HK-2 (cell line): Measurements from ENCODE around the gene HNRNPAB.

Experiments
- DNase-seq: peaks from one replicate; pipeline ENCODE4 v3.0.0-alpha.2; 2018; ENCODE audit not compliant: unreplicated experiment

The HNRNPAB gene

DNA sequence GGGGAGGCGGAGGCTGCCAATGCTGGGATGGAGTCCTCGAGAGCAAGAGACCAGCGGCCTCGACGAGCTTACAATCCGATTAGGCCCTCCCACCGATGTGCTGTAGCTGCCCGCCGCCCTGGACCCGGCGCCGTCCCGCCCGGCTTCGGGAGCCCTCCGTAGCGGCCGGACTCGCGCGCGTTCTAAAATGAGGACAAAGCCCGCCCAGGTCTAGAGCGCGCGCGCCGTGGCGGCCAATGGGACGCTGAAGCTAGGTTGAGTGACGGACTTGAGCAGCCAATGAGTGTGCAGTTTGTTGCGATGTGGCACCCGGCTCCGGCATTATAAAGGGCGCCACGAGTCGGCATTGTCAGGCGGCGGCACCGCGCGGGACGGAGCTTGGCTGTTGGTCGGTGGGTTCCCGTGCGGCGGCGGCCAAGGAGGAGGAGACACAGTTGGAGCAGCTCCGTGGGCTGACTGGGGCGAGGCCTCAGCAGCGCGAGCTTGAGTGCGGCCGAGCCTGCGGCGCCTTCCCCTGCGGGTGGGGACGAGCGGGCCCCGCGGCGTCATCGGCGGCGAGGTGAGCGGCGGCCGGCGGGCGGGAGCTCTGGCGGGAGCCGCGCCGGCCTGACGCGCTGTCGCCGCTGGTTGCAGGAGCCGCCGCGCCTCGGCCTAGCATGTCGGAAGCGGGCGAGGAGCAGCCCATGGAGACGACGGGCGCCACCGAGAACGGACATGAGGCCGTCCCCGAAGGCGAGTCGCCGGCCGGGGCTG lies at the start of gene HNRNPAB:
TSS of gene HNRNPAB (plus strand) at position 352 of the 753 bp plus-strand sequence. CDS start at position 657, 305 bp downstream.
- DNase-seq: peak; percentile 93

GRCh38 chr5:178155065-178155464 lies 49.3 kb upstream of the HNRNPAB start:
- no peak for DNase-seq

- DNase-seq: no peak
Measured at GRCh38 chr5:178160176-178160575, 44.2 kb upstream of the HNRNPAB start.

GRCh38 chr5:178162481-178162880 lies 41.9 kb upstream of the HNRNPAB start:
- no peak for DNase-seq

DNA sequence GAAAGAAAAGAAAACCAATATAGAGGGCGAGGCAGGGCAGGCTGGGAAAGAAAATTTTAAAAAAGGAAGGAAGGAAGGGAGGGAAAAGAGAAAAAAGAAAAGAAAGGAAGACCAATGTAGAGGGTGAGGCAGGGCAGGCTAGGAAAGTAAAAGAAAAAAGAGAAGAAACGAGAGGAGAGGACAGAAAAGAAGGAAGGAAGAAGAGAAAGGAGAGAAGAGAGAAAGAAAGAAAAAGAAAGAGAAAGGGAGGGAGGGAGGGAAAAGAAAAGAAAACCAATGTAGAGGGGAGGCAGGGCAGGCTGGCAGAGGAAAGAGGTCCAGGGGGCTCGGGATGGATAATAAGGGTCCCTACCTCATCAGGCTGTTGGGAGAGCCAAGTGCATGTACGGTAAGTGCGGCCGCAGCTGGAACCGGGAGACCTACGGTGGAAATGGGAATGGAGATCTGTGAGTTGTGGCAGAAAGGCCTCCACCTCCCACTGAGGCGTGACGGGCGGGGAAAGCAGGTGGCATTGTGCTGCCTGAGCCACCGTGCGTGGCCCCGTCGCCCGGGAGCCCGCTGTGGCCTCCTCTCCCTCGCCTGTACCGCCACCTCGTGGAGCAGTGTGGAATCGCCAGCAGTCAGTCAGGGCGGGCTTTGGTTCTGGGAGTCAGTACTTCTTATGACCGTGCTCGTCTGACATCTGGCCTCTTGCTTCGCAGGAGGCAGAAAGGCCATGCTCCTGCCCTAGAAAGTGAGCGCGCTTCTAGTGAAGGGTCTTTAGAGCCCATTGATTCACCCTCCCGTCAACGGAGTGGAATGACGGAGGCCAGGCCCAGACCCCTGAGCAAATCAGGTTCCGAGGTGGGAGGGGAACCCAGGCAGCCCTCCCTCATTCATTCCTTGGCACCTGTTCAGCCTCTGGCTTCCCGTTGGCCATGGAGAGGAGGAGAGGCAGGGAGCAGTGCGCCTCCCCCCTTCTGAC lies 40.3 kb upstream of the HNRNPAB start:
- DNase-seq: peak; percentile 82

GRCh38 chr5:178165581-178165980 lies 38.8 kb upstream of the HNRNPAB start:
- DNase-seq: no peak

- no peak for DNase-seq
Measured at GRCh38 chr5:178170455-178170854, 33.9 kb upstream of the HNRNPAB start.

GRCh38 chr5:178174456-178174855 lies 29.9 kb upstream of the HNRNPAB start:
- DNase-seq: no peak

DNA sequence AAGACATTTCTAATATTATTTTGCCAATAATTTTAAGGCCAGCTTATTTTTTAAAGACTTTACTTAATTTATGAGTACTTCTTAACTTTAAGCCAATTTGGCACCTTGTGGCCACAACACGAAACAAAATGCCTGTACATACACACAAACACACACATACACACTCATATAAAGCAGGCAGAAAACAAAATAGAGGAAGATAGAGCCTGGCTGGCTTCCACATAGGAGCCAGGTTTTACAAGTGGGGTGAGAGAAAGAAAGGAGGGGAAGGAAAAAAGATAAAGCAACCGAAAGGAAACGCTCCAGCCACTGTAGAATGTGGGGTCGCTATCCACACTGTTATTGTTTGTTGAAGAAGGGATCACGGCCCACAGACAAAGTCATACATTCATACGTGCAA lies 27.5 kb upstream of the HNRNPAB start:
- DNase-seq: no peak

GRCh38 chr5:178177569-178177968 lies 26.8 kb upstream of the HNRNPAB start:
- no peak for DNase-seq

GRCh38 chr5:178180141-178180863 lies 24.0 kb upstream of the HNRNPAB start:
- no peak for DNase-seq

- no peak for DNase-seq
Measured at GRCh38 chr5:178182158-178182876, 22.0 kb upstream of the HNRNPAB start.

DNA sequence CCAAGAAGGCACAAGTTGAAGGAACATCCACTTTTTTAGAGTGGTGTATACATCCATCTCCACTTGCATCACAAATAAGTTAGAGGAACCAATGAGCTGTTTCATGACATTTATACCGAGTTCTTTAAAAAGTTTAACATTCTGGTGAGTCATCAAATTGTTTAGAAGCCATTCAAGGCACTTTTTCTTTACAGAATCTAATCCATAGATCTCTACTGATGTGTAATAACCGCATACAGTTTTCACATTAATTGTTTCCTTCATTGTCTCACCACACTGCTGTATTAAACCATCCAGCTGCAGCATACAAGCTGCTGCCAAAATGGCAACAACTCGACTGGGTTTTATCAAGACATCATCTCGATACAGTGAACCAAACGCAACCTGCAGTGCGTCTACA lies 17.9 kb upstream of the HNRNPAB start:
- no peak for DNase-seq

DNA sequence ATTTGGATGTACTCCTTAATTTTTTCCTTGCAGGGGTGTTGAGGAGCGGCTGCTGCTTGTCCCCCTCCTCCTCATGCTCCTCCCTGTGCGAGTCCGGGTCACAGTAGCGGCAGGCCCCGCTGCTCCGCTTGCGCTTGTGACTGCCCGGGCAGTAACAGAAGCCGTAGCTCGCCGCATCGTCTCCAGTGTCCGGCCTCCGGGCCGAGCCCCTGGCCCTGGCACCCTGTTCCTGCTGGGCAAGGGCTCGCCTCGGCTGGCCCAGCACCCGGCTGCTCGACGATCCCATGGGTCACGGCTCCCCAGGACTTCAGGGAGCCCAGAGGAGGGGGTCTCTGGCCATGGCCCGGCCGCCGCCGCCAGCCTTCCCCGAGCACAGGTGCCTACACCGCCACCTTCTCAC lies 17.3 kb upstream of the HNRNPAB start, which contains the start of gene GMCL2:
TSS of gene GMCL2 (minus strand) at position 358 of the 400 bp plus-strand sequence. CDS start at position 286, 72 bp downstream.
- no peak for DNase-seq

DNA sequence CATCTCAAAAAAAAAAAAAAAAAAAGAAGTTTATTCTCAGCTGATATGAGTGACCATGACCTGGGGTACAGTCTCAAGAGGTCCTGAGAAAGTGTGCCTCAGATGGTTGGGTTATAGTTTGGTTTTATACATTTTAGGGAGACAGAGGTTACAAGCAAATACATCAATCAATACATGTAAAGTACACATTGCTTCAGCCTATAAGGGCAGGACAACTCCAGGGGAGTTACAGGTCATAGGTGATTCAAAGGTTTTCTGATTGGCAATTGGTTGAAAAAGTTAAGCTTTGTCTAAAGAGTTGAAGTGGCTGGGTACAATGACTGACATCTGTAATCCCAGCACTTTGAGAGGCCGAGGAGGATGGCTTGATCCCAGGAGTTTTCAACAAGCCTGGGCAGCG lies 14.9 kb upstream of the HNRNPAB start:
- no peak for DNase-seq

- no peak for DNase-seq
Measured at GRCh38 chr5:178191661-178192060, 12.7 kb upstream of the HNRNPAB start.

GRCh38 chr5:178192244-178192643 lies 12.1 kb upstream of the HNRNPAB start:
- no peak for DNase-seq

GRCh38 chr5:178192787-178193186 lies 11.5 kb upstream of the HNRNPAB start:
- no peak for DNase-seq

DNA sequence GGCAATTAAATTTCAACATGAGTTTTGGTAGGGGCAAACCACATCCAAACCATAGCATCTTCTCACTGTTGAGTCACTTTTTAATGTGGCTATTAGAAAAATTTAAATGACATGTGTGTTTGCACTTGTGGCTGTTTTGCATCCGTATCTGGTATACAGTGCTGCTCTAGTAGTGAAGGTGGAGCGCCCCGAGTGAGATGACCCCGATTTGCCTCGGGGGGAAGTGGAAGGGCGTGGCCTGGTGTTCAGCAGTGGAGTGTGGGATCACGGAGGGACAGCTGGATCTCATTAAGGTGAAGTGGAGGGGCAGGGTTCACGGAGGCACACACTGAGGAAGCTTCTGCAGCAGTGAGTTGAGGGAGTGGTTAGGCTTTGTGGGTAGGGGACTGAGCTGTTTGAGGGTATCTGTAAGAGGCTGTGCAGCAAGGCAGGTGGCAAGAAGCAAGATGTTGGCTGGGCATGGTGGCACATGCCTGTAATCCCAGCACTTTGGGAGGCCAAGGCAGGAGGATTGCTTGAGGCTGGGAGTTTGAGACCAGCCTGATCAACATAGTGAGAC lies 11.0 kb upstream of the HNRNPAB start:
- DNase-seq: no peak

DNA sequence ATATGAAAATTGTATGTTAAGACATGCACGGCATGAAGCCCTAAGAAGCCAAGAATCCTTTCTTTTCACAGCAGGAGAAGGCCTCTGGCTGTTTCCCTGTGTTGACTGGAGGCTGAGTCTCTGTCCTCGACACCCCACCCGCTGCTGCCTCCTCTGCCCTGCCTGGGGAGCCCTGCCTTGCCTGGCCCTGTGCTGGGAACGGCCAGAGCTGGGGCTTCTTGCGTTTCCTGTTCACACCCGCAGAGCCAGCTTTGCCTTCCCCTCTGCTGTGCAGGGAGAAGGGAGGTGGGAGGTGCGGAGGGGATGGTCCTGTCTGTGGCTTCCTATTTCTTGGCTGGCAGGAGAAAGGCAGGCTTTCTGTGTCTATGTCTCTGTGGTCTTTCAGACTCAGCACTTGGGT lies 10.3 kb upstream of the HNRNPAB start:
- no peak for DNase-seq

GRCh38 chr5:178196281-178196812 lies 8.0 kb upstream of the HNRNPAB start:
- no peak for DNase-seq
